CD4-positive, alpha-beta T cell treated with Interleukin-1 beta for 1 hour (primary cell): Measurements from ENCODE around the gene SVOPL.
"Not testable (repeated sequence)": the region's sequence is repeated elsewhere in the genome, so short reads cannot be mapped to it uniquely, and the experiment has no call there.

Experiments used
- DNase-seq, 2 donors: peaks; one replicate each; pipeline ENCODE4 v3.0.0-alpha.2; 2020 to 2022

SVOPL gene

DNA sequence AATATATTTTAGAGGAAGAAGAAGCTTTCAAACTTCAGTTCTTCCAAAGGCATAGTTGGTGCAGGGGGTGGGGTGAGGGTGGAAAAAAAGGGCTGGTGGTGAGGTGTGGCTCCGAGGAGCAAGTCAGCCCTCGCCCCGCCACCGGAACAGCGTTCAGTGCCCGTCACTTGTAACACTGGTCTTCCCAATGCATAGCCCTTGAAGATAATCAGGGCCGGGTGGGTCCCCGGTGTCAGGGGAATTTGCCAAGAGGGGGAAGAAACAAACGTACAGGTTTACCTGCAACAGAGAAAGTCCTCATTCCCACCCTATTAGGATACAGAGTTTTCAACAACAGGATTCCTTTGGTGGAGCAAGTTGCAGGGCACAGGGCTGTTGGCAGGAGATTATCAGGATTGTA, 1.5 kb downstream of the SVOPL start:
- DNase-seq = no peak

DNA sequence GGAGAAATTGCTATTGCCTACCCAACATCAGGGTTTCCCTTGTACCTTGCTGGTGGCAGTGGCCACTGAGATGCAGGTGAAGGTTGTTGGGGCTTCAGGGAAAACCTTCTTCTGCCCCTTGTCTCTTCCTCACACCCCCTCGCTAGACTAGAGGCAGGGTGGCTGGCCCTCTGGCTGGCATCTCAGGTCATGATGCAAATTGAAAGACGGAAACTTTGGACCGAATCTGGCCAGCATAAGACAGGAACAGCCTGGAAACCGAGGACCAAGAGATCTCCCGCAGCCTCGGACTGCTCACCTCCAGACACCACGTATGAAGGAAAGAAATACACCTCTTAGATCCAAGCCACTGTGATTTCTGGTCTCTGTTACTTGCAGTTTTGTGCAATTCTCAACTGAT, 2.9 kb downstream of the SVOPL start:
- DNase-seq = no peak

DNA sequence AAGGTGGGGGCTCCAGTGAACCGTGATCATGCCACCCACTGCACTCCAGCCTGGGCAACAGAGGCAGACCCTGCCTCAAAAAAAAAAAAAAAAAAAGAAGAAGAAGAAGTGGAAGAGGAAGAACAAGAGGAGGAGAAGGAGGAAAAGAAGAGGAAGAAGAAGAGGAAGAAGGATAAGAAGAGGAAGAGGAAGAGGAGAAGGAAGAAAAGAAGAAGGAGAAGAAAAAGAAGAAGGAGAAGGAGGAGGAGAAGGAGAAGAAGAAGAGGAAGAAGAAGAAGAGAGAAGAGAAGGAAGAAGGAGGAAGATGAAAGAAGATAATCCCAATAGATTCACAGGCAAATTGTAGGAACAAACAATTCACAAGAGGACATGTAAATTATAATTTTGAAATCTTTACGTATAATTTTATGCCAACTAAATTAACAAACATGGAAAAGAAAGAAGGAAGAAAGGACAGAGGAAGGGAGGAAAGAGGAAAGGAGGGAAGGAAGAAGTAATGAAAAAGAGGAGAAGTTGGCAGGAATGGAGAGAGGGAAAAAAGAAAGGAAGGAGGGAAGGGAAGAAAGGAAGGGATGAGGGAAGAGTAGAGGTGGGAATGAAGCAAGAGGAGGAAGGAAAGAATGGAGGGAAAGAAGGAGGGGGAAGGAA, 3.5 kb downstream of the SVOPL start:
- DNase-seq = no peak

DNA sequence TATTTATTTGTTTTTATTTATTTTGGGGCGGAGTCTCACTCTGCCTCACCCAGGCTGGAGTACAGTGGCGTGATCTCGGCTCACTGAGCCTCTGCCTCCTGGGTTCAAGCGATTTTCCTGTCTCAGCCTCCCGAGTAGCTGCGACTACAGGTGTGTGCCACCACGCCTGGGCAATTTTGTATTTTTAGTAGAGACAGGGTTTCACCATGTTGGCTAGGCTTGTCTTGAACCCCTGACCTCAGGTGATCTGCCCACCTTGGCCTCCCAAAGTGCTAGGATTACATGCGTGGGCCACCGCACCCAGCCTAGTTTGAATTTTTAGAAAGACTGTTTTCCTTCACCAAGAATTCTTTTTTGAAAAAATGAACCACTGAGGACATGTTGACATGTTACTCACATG, 5.4 kb downstream of the SVOPL start:
- not testable (repeated sequence) for DNase-seq

DNA sequence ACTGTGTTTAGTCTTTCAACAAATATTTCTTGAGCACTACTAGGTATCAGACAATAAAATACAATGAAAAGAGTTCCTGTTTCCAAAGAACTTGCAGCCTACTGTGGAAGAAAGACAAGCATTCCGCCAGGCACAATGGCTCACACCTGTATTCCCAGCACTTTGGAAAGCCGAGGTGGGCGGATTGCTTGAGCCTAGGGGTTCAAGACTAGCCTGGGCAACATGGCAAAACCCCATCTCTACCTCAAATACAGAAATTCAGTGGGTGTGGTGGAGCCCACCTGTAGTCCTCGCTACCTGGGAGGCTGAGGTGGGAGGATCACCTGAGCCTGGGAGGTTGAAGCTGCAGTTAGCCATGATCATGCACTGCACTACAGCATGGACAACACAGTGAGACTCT, 6.1 kb downstream of the SVOPL start:
- no peak for DNase-seq

DNA sequence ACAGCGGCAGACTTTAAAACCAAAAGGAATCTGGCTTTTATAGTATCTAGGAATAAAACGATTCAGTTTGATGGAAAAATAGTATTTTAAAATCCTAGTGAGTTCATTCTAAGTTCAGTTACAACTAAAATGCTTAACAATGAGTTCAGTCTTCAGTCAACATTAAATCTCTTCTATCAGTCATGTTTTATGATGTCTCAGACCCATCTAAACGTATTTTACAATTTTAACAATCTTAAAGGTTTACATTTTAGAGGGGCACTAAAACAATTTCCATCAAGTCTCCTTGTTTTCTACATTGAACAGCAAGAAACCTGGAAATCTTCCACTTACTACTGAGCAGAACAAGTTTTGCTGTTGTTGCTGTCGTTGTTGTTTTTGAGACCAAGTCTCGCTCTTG, 10.0 kb downstream of the SVOPL start:
- no peak for DNase-seq

DNA sequence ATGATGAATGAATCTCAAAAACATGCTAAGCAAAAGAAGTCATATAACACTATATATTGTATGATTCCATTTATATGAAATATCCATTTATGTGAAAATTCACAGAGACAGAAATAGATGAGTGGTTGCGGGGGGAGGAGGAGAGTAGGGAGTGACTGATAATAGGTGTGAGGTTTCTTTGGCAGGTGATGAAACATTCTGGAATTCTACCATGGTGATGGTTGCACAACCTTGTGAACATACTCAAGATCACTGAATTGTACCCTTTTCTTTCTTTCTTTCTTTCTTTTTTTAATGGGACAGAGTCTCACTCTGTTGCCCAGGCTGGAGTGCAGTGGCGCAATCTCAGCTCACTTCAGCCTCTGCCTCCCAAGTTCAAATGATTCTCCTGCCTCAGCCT, 10.7 kb downstream of the SVOPL start:
- no peak for DNase-seq

DNA sequence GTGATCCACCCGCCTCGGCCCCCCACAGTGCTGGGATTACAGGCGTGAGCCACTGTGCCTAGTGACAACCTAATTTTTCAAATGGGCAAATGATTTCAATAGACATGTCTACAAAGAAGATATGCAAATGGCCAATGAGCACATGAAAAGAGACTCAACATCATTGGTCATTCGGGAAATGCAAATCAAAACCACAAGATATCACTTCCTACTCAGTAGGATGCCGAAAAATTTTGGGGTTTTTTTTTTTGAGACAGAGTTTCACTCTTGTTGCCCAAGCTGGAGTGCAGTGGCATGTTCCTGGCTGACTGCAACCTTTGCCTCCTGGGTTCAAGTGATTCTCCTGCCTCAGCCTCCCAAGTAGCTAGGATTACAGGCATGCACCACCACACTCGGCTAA, 13.1 kb downstream of the SVOPL start:
- DNase-seq = not testable (repeated sequence)

DNA sequence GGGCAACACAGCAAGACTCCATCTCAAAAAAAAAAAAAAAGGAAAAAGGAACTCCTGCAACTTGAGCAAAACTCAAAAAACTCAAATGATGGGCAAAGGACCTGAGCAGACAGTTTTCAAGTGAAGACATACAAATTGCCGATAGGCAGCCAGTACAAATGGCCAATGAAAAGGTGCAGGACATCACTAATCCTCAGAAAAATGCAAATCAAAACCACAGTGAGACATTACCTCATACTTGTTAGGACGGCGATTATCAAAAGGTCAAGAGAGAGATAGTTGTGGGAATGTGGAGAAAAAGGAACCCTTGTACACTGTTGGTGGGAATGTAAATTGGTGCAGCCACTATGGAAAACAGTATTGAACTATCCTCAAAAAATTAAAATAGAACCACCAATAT, 16.8 kb downstream of the SVOPL start:
- DNase-seq = no peak

DNA sequence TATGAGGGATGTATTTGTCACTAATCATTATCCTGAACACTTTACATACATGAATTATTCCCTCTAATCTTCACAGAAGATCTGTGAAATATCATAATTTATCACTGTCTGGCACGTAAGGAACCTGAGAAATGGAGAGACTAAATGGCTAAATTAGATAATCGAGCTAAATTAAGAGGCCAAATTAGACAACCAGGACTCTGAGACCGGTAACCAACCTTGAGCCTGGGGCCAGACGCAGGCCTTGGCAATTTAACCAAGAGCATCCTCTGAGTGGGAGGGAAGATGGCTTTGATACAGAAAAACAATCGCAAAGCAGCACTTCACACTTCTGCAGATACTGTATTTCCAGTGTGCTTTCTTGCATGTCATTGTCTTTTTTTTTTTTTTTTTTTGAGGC, 21.4 kb downstream of the SVOPL start:
- no peak for DNase-seq

DNA sequence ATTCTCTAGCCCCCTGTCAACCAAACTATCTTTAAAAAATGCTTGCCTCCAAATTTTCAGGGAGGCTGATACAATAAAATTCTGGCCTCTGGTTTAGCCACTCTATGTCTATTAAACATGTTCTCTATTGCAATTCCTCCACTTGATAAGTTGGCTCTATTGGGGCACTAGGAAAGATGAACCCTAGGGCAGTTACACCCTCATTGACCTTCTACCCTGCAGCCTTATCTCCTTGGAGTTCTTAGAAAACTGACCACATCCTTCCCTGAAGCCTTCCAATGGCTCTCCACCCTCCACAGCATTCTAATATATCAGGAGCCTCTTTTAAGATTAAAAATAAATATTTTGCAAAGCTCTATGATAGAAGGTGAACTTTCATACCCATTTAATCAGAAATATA, 30.6 kb downstream of the SVOPL start:
- DNase-seq = no peak

DNA sequence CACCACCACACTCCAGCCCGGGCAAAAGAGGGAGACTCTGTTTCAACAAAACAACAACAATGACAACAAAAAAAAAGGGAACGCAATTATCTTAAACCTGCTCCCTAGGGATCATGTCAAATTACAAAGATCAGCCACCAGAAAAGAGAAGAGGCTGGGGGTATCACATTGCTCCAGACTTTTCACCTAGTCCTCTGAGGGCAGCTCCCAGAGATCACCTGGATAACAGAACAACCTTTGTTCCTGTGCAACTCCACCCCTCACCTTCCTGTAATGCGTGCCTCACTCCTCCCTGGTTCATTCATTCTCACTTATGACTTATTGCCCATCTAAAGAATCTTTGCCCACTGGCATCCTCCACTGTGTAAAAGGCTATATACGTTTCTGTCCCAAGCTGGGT, 31.8 kb downstream of the SVOPL start:
- DNase-seq = no peak

DNA sequence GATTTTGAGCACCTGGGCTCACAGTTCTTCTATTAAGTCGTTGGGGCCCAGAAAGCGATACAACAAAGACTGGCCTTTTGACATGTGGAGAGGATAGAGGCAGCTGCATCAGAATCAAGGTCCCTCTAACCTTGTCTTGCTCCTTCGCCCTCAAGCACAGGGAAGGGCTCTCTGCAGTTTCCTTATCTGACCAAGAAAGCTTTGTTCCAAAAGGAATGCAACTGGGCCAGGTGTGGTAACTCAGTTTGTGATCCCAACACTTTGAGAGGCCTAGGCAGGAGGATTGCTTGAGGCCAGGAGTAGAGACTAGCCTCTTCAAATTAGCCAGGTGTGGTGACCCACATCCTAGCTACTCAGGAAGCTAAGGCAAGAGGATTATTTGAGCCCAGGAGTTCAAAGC, 32.2 kb downstream of the SVOPL start:
- no peak for DNase-seq

DNA sequence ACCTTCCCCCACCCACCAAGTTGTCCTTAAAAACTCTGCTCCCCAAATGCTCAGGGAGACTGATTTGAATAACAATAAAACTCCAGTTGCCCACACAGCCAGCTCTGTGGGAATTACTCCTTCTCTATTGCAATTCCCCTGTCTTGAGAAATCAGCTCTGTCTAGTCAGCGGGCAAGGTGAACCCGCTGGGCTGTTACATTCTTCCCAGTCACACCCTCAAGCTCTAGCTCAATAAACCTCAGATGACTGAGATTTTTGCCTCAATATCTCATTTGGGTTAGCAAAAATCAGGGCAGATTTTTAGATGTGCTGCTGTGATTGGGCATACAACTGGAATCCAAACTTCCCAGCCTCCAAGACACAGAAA, 32.9 kb downstream of the SVOPL start:
- no peak for DNase-seq

DNA sequence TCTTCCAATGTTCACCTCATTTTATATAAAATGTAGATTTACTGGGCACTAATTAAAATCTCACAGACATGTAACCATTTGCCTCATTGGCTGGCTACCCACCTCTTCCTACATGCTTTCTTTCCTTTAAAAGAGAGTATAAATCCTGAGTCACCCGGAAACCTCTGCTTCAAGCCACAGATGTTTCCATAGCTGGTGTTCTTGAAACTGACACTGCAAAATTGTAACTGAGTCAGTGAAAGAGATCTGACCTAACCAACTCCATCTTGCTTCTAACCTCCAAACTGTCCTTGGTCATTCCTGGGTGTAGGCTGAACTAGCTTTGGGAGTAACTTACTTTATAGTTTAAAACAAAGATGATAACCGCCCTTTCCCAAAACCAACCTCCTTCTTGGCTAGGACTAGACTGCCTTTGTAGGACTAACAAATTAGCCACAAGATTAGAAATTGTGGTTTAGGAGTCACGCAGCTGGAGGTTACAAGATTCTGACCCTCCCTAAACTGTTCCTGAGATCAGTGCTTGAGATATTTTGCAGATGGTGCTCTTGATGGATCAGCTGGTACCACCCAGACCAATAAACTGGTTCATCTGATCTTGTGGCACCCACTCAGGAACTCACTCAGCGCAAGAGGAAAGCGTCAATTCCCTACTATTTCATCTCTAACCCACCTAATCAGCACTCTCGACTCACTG, 33.5 kb downstream of the SVOPL start:
- no peak for DNase-seq

DNA sequence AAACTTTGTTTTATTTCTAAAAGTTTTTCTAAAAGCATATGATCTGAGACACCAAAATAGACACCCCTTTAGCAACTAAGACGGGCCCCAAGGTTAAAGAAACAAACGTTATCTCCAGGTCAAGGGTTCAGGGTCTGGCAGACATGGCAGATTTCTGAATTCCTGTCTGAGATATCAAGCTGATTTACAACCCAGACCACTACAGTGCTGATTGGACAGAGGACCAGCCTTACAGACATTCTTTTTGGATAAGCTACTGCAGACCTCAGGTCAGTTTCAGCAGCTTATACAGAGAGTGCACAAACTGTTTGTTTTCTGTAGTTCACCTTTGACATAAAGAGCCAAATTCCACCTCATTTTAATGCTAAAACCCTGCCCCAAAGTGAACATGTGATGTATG, 34.8 kb downstream of the SVOPL start:
- DNase-seq = no peak

DNA sequence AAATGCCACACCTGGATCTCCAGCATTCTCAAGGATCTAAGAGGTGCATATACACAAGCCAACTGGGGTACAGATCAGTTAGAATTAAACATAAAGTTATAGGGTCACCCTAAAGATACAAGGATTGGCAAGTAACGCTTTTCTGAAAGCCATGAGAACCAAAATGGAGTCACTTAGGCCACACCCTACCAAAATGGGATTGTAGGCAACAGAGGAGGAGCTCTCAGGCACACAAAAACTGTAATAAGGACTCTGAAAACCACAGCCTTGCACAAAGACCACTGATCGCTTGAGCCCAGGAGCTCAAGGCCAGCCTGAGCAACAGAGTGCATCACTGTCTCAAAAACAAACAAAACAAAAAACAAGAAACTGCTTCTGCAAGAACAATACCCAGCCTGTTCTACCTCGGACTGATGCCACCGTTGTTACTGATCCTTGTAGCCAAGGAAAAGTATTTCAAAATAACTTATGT, 35.5 kb downstream of the SVOPL start:
- no peak for DNase-seq

DNA sequence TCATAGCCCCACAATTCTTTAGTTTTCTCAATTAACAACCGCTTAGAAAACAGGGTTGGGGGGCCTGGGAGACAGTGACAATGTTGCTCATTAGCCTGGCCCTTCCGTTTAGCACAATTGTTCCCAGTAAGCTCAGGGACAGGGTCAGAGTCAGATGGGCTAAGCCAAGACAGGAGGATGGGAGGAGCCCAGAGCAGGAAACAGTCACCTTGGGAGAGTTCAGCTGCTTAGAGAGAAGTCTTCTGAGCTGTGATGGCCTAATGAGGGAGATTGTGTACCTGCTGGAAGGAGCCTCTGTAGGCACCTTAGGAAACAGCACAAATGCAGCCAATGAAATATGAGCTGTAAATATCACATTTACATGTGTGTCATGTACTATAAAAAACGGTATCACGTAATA, 35.9 kb downstream of the SVOPL start:
- DNase-seq = no peak

DNA sequence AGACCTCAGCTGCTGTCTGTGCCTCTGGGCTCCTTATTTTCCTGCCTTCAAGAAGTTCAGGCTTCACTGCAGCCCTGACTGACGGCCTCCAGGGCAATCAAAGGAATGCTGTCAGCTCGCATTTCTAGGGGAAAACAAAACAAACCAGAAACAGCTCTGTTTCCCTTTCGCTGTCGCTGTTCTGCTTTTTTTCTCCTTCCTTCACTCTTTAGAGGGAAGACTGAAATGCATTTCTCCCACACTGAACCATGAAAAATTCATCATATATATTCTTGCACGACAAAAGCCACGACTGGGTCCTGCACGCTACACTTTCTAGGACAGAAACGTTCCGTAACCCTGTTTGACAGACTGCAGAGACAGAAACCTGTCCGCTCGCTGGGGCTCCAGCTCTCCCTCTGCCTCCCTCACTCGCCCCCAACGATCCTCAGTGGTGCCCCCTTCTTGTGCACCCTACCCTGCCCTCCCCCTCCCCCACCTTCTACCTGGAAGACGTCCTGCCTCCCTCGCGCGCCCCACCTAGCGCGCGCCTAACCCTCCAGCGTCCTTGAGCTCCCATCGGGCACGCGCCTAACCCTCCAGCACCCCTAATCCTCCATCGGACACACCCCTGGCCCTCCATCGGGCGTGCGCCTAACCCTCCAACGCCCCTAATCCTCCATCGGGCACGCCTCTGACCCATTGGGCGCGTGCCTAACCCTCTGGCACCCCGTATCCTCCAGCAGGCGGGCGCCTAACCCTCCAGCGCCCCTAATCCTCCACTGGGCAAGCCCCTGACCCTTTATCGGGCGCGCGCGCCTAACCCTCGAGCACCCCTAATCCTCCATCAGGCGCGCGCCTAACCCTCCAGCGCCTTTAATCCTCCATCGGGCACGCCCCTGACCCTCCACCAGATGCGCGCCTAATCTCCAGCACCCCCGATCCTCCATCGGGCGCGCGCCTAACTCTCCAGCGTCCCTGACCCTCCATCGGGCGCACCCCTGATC, 37.1 kb downstream of the SVOPL start:
- DNase-seq = no peak

DNA sequence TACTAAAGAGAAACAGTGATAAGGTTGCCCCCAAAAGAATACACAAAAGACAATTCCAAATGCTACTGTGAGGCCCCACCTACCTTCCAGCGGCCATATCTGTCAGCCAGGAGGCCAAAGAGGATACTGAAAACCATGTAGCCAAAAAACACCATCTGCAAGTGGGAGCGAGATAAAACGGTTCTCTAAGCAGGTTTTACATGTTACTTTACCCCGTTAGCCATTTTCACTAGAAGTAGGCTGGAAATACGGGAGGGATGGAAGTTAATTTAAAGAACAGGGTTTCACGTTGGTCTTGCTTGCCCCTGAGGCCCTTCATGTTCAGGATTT, 38.2 kb downstream of the SVOPL start:
- DNase-seq = no peak

DNA sequence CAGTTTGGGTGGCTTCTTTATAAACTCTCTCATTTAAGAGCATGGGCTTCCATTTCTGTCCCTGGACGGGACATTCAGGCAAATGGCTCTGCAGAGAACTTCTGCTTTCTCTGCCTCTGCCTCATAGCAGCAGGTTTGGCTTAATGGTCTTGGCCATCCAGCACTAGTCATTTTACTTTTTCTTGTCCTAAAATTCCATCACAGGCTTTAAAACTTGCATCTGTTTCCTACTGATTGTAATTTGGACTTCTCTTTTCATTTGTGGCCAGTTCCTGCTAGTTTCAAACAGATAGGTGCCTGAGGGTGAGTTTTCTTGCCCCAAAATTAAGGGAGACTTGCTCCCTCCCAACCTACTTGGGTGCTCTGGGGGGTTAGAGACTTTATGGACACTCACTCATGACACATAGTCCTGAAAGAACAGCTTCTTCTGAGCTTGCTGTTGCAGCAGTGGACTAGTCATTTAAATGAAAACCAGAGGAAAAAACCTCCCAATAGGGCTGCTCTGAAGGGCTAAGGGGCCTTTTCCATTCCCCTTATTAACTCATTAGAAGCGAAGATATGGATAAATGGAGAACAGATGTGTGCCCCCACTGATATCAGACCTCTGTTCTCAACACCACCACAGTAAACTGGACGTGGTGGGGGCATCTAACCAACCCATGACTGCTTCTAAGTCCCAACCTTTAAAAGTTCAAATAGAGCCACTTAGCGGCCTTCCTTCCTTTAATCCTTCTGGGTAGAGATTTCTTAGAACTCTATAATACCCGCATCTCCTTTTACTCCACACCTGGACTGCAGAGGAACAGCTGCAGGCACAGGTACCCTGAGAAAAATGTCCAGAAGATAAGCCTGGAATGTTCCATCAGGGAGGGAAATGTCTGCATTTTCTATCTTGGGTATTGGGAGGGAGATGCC, 38.8 kb downstream of the SVOPL start:
- no peak for DNase-seq

DNA sequence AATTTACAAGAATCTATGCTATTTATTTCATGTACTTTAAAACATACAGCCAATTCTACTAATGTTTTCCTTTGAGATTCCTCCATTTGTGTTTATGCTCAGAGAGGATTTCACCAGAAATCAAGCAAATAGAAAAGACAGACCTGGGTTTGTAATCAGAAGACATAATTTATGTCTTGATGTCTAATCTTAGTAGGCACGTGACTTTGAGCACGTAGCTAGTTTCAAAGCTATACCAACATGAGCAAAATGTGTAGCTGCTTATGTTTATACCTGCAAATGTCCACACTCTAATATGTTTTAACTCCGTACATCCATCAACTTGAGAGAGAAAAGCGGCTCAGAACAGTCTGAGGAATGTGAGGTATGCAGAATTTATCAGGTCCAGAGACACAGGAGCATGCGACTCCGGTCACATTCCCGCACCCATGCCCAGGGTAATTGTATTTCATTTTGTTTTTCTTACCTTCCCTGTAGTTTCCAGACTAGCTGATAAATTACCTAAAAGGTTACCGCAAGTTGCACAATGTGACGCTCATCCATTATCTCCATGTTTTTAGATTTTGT, 40.0 kb downstream of the SVOPL start:
- DNase-seq = no peak
